Stimulated activated CD8-positive, alpha-beta memory T cell treated with anti-CD3 and anti-CD28 coated beads, Interleukin-12 subunit alpha, Interleukin-12 subunit beta, amount 100 ng/mL, for 24 hours (primary cell): Measurements from ENCODE around the gene TRMT1L.
"Not testable (repeated sequence)": the region's sequence is repeated elsewhere in the genome, so short reads cannot be mapped to it uniquely, and the experiment has no call there.

ENCODE experiments used
- DNase-seq: peaks from one replicate; pipeline ENCODE4 v3.0.0-alpha.2; 2020; ENCODE audit errors: extremely low read depth

Gene TRMT1L

GRCh38 chr1:185156854-185157598 is at the start of gene TRMT1L, which contains the start of gene SWT1:
Gene TRMT1L, minus strand, starts transcription at chr1:185156953. Its CDS starts 241 bp downstream, at chr1:185156712.
Gene SWT1, plus strand, starts transcription at chr1:185157167. Its CDS starts 3,675 bp downstream, at chr1:185160842.
- DNase-seq = peak; percentile 98

GRCh38 chr1:185200889-185201288 is 44.1 kb upstream of the TRMT1L start:
- no peak for DNase-seq

- not testable (repeated sequence) for DNase-seq
These were observed 42.0 kb upstream of the TRMT1L start for GRCh38 chr1:185198712-185199111.

GRCh38 chr1:185193756-185194155 is 37.0 kb upstream of the TRMT1L start:
- no peak for DNase-seq

GRCh38 chr1:185170291-185170848 is 13.6 kb upstream of the TRMT1L start:
- DNase-seq = no peak

- DNase-seq = no peak
These were observed 9.4 kb upstream of the TRMT1L start for GRCh38 chr1:185166106-185166505.

- DNase-seq = no peak
These were observed 5.7 kb upstream of the TRMT1L start for GRCh38 chr1:185162491-185162890.

- no peak for DNase-seq
These were observed 3.2 kb upstream of the TRMT1L start for GRCh38 chr1:185159966-185160365.

GRCh38 chr1:185158800-185159199 is 2.0 kb upstream of the TRMT1L start:
- no peak for DNase-seq

GRCh38 chr1:185157599-185158412 is 1.1 kb upstream of the TRMT1L start:
- no peak for DNase-seq

GRCh38 chr1:185156288-185156853 is 382 bp downstream of the TRMT1L start:
- DNase-seq = no peak

- DNase-seq = no peak
These were observed 1.0 kb downstream of the TRMT1L start for GRCh38 chr1:185155600-185156287.

- no peak for DNase-seq
These were observed 1.7 kb downstream of the TRMT1L start for GRCh38 chr1:185154912-185155513.

- DNase-seq = no peak
These were observed 4.5 kb downstream of the TRMT1L start for GRCh38 chr1:185152187-185152767.

GRCh38 chr1:185151215-185151614 is 5.5 kb downstream of the TRMT1L start:
- DNase-seq = no peak

GRCh38 chr1:185144233-185144632 is 12.5 kb downstream of the TRMT1L start:
- DNase-seq = no peak

- DNase-seq = no peak
These were observed 17.5 kb downstream of the TRMT1L start for GRCh38 chr1:185139246-185139645.

GRCh38 chr1:185137896-185138545 is 18.7 kb downstream of the TRMT1L start:
- no peak for DNase-seq

GRCh38 chr1:185132534-185132933 is 24.2 kb downstream of the TRMT1L start:
- DNase-seq = no peak

- no peak for DNase-seq
These were observed 27.0 kb downstream of the TRMT1L start for GRCh38 chr1:185129708-185130107.
